PC-3 (cell line): ENCODE data around the gene SEZ6L2. TPM values are rescaled to one million over a fixed set of nuclear protein-coding genes. Genes with fewer than 3 reads are reported as not detected.

Source experiments
- ATAC-seq: fragments of 200-7000 bp; cut with Tn5 transposase; 2 replicates; pipeline ENCODE4 v1.9.1; 2020; ENCODE audit warnings: mild to moderate bottlenecking, moderate library complexity
- BruUV-seq: library from RNA; stranded (reverse); fragments of 400-500 nt; replicated peaks from 2 replicates; lab custom pipeline; 2021; lab: Mats Ljungman, UMichigan
- CTCF ChIA-PET: fragments of 300-600 bp; sonication (Branson Sonifier 250); formaldehyde crosslinking; loops from one replicate; lab custom pipeline; 2022; ENCODE audit warnings: antibody characterized with exemption; lab: Charles Lee
- POLR2A ChIA-PET: fragments of 300-600 bp; sonication (Branson Sonifier 250); formaldehyde crosslinking; loops from one replicate; lab custom pipeline; 2022; ENCODE audit warnings: antibody characterized with exemption; ENCODE audit not compliant: unreplicated experiment; lab: Charles Lee
- DNase-seq: peaks from one replicate; pipeline ENCODE4 v3.0.0-alpha.2; 2015
- H2AFZ ChIP-seq: fragments of 300-600 bp; sonication (generic); 2 replicates; pipeline ENCODE4 v1.6.0; 2016; ENCODE audit warnings: antibody characterized with exemption, low read length
- H3F3A ChIP-seq: fragments of 300-600 bp; sonication (generic); one replicate; pipeline ENCODE4 v1.6.0; 2017; ENCODE audit warnings: antibody characterized with exemption, low read length, control low read depth, mild to moderate bottlenecking; ENCODE audit not compliant: unreplicated experiment
- H3K27ac ChIP-seq: fragments of 300-600 bp; sonication (generic); 2 replicates; pipeline ENCODE4 v1.5.1; 2016; ENCODE audit warnings: mild to moderate bottlenecking, low read length
- H3K27me3 ChIP-seq: fragments of 300-600 bp; sonication (generic); 2 replicates; pipeline ENCODE4 v1.6.1; 2016; ENCODE audit warnings: low read length, mixed read lengths
- H3K36me3 ChIP-seq: fragments of 300-600 bp; sonication (generic); 2 replicates; pipeline ENCODE4 v1.6.1; 2016; ENCODE audit warnings: low read depth, mixed run types, low read length, mixed read lengths
- H3K4me1 ChIP-seq: fragments of 300-600 bp; sonication (generic); 2 replicates; pipeline ENCODE4 v1.5.1; 2016; ENCODE audit warnings: low read length; ENCODE audit not compliant: insufficient read depth
- H3K4me2 ChIP-seq: fragments of 300-600 bp; sonication (generic); 2 replicates; pipeline ENCODE4 v1.6.0; 2016; ENCODE audit warnings: low read length
- H3K4me3 ChIP-seq: fragments of 300-600 bp; sonication (generic); 2 replicates; pipeline ENCODE4 v1.5.1; 2016; ENCODE audit warnings: mild to moderate bottlenecking, low read length, mixed read lengths
- H3K79me2 ChIP-seq: fragments of 300-600 bp; sonication (generic); 2 replicates; pipeline ENCODE4 v1.6.1; 2017; ENCODE audit warnings: low read length, mixed read lengths
- H3K9ac ChIP-seq: fragments of 300-600 bp; sonication (generic); 2 replicates; pipeline ENCODE4 v1.6.0; 2016; ENCODE audit warnings: mild to moderate bottlenecking, low read length
- H3K9me2 ChIP-seq: fragments of 300-600 bp; sonication (generic); replicated peaks from 2 replicates; pipeline ENCODE4 v1.6.1; 2016; ENCODE audit warnings: mixed run types, low read length, mixed read lengths
- H3K9me3 ChIP-seq: fragments of 300-600 bp; sonication (generic); 2 replicates; pipeline ENCODE4 v1.6.1; 2016; ENCODE audit warnings: low read length, mixed read lengths
- H4K20me1 ChIP-seq: fragments of 300-600 bp; sonication (generic); 2 replicates; pipeline ENCODE4 v1.6.1; 2016; ENCODE audit warnings: low read length, mixed read lengths
- CTCF ChIP-seq: fragments of 300-600 bp; sonication (generic); conservative IDR thresholded peaks from 2 replicates; pipeline ENCODE4 v1.5.1; 2017; ENCODE audit warnings: antibody characterized with exemption, low read depth, mild to moderate bottlenecking, low read length
- EZH2 ChIP-seq: fragments of 300-600 bp; sonication (generic); IDR thresholded peaks from one replicate; pipeline ENCODE4 v1.6.1; 2017; ENCODE audit warnings: antibody characterized with exemption, mild to moderate bottlenecking, low read length; ENCODE audit not compliant: unreplicated experiment
- EZH2phosphoT487 ChIP-seq: fragments of 300-600 bp; sonication (generic); IDR thresholded peaks from 2 replicates; pipeline ENCODE4 v1.6.1; 2018; ENCODE audit warnings: mild to moderate bottlenecking, antibody characterized with exemption, low read length, borderline replicate concordance
- intact Hi-C: fragments of 100-400 bp; cut with micrococcal nuclease; formaldehyde crosslinking; loops from 2 replicates; pipeline ENCODE4 v1.9.0; 2023
- total RNA-seq: library from RNA; depleted of rRNA; stranded (reverse); fragments of >200 nt; gene quantifications from 2 replicates; pipeline ENCODE4 v1.2.3, GENCODE V29; 2014

SEZ6L2 gene
- total RNA-seq, 1 experiment from 2014 or later: 25.3 TPM

- H3K9ac ChIP-seq: no peak overlapping the region
- no peak for DNase-seq
Measured at GRCh38 chr16:29883987-29884386, 15.4 kb downstream of the SEZ6L2 start.

GRCh38 chr16:29881050-29881449 lies 18.3 kb downstream of the SEZ6L2 start:
- no peak overlapping the region for H3K4me3 ChIP-seq
- intact Hi-C loops: no loop called here
- DNase-seq: no peak
- no peak overlapping the region for H3K27ac ChIP-seq
- H3K79me2 ChIP-seq: no peaks in the 10 kb centered on the region
- CTCF ChIA-PET: no interaction called here
- H3F3A ChIP-seq: no peaks in the 10 kb centered on the region
- POLR2A ChIA-PET: no interaction called here
- TF ChIP-seq EZH2 (no peak), EZH2phosphoT487 (no peak), CTCF (no peak)
- no peaks in the 10 kb centered on the region for H3K9me2 ChIP-seq
- no peaks in the 10 kb centered on the region for H3K27me3 ChIP-seq
- no peaks in the 10 kb centered on the region for H3K36me3 ChIP-seq
- H4K20me1 ChIP-seq: no peaks in the 10 kb centered on the region
- no peak overlapping the region for H3K9ac ChIP-seq
- no peaks in the 10 kb centered on the region for H3K9me3 ChIP-seq
- no peak overlapping the region for H3K4me2 ChIP-seq
- no TSS peak for BruUV-seq
- no peak overlapping the region for H2AFZ ChIP-seq
- ATAC-seq: no peak
- H3K4me1 ChIP-seq: no peaks in the 10 kb centered on the region

More at GRCh38 chr16:29883987-29884386, 15.4 kb downstream of the SEZ6L2 start:
- H3K9me2 ChIP-seq: no peaks in the 10 kb centered on the region
- CTCF ChIA-PET: no interaction called here
- no peak for ATAC-seq
- no peaks in the 10 kb centered on the region for H3K36me3 ChIP-seq
- H2AFZ ChIP-seq: no peak overlapping the region
- no peaks in the 10 kb centered on the region for H3K9me3 ChIP-seq
- no peaks in the 10 kb centered on the region for H3K79me2 ChIP-seq
- no peaks in the 10 kb centered on the region for H3K27me3 ChIP-seq
- no peaks in the 10 kb centered on the region for H3F3A ChIP-seq
- no peak overlapping the region for H3K27ac ChIP-seq
- intact Hi-C loops: no loop called here
- no peaks in the 10 kb centered on the region for H3K4me1 ChIP-seq
- H3K4me2 ChIP-seq: no peak overlapping the region
- POLR2A ChIA-PET: no interaction called here
- H3K4me3 ChIP-seq: no peak overlapping the region
- TF ChIP-seq EZH2phosphoT487 (no peak), CTCF (no peak), EZH2 (no peak)
- no peaks in the 10 kb centered on the region for H4K20me1 ChIP-seq
- no TSS peak for BruUV-seq

- DNase-seq (no peak), ATAC-seq (no peak)
- Histone ChIP-seq H3K79me2 (no peaks in the 10 kb centered on the region), H3K4me2 (no peak overlapping the region), H3K4me1 (no peaks in the 10 kb centered on the region), H3K4me3 (no peak overlapping the region), H4K20me1 (no peaks in the 10 kb centered on the region), H3F3A (no peaks in the 10 kb centered on the region), H3K27me3 (no peaks in the 10 kb centered on the region), H3K9me2 (no peaks in the 10 kb centered on the region), H3K9me3 (no peaks in the 10 kb centered on the region), H3K36me3 (no peaks in the 10 kb centered on the region), H3K27ac (no peak overlapping the region), H3K9ac (no peak overlapping the region), H2AFZ (no peak overlapping the region)
- TF ChIP-seq EZH2phosphoT487: no peak
- TF ChIP-seq CTCF: no peak
- no peak for TF ChIP-seq EZH2
- intact Hi-C loops: no loop called here
- POLR2A ChIA-PET: interaction anchor here (0.7 kb wide), 1 partner anchor 111 kb away, joined by 4 read pairs; no protein-coding TSS in a partner anchor
- CTCF ChIA-PET: no interaction called here
- BruUV-seq: no TSS peak
Measured at GRCh38 chr16:29878172-29878571, 21.2 kb downstream of the SEZ6L2 start.
